Adrenal gland (tissue), 12 donors: Measurements from ENCODE around the gene HEXIM2. TPM values are rescaled to one million over a fixed set of nuclear protein-coding genes. Genes with fewer than 3 reads are reported as not detected.
A peak's percentile ranks its signal among the peaks of the same experiment; 100 is the strongest.

Experiments
- DNase-seq, 7 donors: peaks; one replicate each; pipeline ENCODE4 v3.0.0-alpha.2; 2019 to 2020
- H3K27ac ChIP-seq, 5 donors: fragments of 200-600 bp; sonication (generic) in 4 of 5; 1 replicate in 3 of 5; 2 replicates in 2 of 5; pipeline versions ENCODE4 v1.5.1 to v1.8.0; 2016 to 2020; ENCODE audit warnings: mild to moderate bottlenecking in 1 of 5
- H3K27me3 ChIP-seq: fragments of 200-600 bp; 2 replicates; pipeline ENCODE4 v1.8.0; 2021
- H3K36me3 ChIP-seq, 2 donors: fragments of 200-600 bp; replicated peaks in 1 of 2; 1 replicate in 1 of 2; 2 replicates in 1 of 2; pipeline versions ENCODE4 v1.5.1 to v1.8.0; 2018 to 2022
- H3K4me1 ChIP-seq, 2 donors: fragments of 200-600 bp; replicated peaks in 1 of 2; 1 replicate in 1 of 2; 2 replicates in 1 of 2; pipeline versions ENCODE4 v1.5.1 to v1.8.0; 2018 to 2021
- H3K4me3 ChIP-seq, 4 donors: fragments of 200-600 bp; sonication (generic) in 3 of 4; one replicate each; pipeline ENCODE4 v1.5.1; 2016 to 2018
- H3K9me3 ChIP-seq, 3 donors: fragments of 200-600 bp; sonication (generic) in 1 of 3; replicated peaks in 1 of 3; 1 replicate in 2 of 3; 2 replicates in 1 of 3; pipeline versions ENCODE4 v1.5.1 to v1.8.0; 2016 to 2021
- CTCF ChIP-seq, 6 experiments: fragments of 450-650 bp in 4 of 6; fragments of 200-600 bp in 2 of 6; sonication (generic) in 1 of 6; IDR thresholded peaks; 1 replicate in 5 of 6; 2 replicates in 1 of 6; pipeline versions ENCODE4 v1.5.1 to v1.8.0; 2016 to 2021; ENCODE audit warnings: antibody characterized with exemption in 6 of 6, mild to moderate bottlenecking in 2 of 6, moderate library complexity in 1 of 6
- POLR2A ChIP-seq, 2 donors: fragments of 450-650 bp; IDR thresholded peaks; one replicate each; pipeline ENCODE4 v1.6.1; 2017; ENCODE audit warnings: antibody characterized with exemption in 2 of 2, mild to moderate bottlenecking in 2 of 2, moderate library complexity in 1 of 2
- WGBS, 4 donors: extraction: QIAGEN DNeasy Blood & Tissue Kit in 2 of 4; methylation state at CpG; one replicate each; pipeline versions ENCODE4 v1.1.5 to v1.1.7; 2013 to 2017; 5-methylcytosine and 5-hydroxymethylcytosine counted together
- intact Hi-C, 2 donors: fragments of 100-400 bp; cut with DNase I; formaldehyde crosslinking; loops; one replicate each; pipeline versions ENCODE4 v1.14.1 to v1.15.0; 2022 to 2023
- polyA plus RNA-seq, 3 donors: library from polyadenylated mRNA; stranded (reverse); fragments of 200-250 nt in 2 of 3; fragments of 350-450 nt in 1 of 3; fragmentation: Illumina TruSeq in 1 of 3; extraction: RNeasy Lipid Tissue Mini Kit (QIAGEN cat#74804) in 1 of 3; gene quantifications; one replicate each; pipeline ENCODE4 v1.2.3, GENCODE V29; 2013 to 2014
- total RNA-seq, 9 donors: library from RNA; depleted of rRNA in 4 of 9; stranded (reverse); fragments of >200 nt in 4 of 9; fragments of 120-200 nt in 1 of 9; fragmentation: NEBNext Ultra II Directional in 1 of 9; extraction: Animal tissue kit (Norgen Biotek cat#: 25700) in 1 of 9; gene quantifications; one replicate each; pipeline versions ENCODE4 v1.1.0 to v1.2.4, GENCODE V29; 2013 to 2023
- donor health status: healthy with polysubstance abuse.
- donor health status: Bipolar disorder and iron deficiency.
- donor health status: DM: yes; HTN: yes; CAD: no.
- donor health status: DM: no; HTN: no; CAD: no.
- donor health status: DM: no; HTN: no; CAD: no.
- donor health status: DM: yes; HTN: yes; CAD: no.

Gene HEXIM2
- total and polyA plus RNA-seq, 12 donors = 4.5 to 28.1 (median 15.9) TPM

DNA sequence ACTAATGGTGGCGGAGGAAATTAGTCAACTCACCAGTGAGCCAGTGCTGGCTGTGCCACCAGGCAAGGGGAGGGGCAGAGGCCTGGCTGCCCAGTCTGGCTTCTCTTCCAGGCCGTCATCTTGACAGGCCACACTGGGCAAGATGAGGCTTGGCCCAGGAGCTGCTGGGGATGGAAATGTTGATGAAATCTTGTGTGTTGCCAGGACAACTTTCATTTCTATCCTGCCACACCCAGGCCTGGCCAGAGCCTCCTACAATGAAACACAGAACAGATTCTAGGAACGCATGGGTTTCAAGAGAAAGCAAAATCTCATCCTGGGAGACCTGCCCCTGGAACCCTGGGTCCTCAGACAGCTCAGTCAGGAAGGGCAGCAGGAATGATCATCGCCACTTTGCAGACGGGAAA is 9.3 kb downstream of the HEXIM2 start:
- no peak for TF ChIP-seq CTCF (IDR thresholded peaks at IDR 0.05)
- no peak for TF ChIP-seq POLR2A (IDR thresholded peaks at IDR 0.05)
- DNase-seq = peak; percentile 70 to 94 (median 89)
- Histone ChIP-seq H3K36me3 (peaks cover 0 to 10% of the 10 kb centered on the region in 2 donors), H3K9me3 (no peaks in the 10 kb centered on the region), H3K4me3 (peak overlapping the region in 1 of 4 donors; percentile 52), H3K4me1 (peaks cover 23 to 37% of the 10 kb centered on the region in 2 donors), H3K27ac (peak overlapping the region in 4 of 5 donors; percentile 76 to 93 (median 84)), H3K27me3 (no peaks in the 10 kb centered on the region)
- intact Hi-C loops = no loop called here
- WGBS, 4 donors = 43 to 49% (median 46%) methylated on average over 4 to 5 of the region's 5 CpGs

DNA sequence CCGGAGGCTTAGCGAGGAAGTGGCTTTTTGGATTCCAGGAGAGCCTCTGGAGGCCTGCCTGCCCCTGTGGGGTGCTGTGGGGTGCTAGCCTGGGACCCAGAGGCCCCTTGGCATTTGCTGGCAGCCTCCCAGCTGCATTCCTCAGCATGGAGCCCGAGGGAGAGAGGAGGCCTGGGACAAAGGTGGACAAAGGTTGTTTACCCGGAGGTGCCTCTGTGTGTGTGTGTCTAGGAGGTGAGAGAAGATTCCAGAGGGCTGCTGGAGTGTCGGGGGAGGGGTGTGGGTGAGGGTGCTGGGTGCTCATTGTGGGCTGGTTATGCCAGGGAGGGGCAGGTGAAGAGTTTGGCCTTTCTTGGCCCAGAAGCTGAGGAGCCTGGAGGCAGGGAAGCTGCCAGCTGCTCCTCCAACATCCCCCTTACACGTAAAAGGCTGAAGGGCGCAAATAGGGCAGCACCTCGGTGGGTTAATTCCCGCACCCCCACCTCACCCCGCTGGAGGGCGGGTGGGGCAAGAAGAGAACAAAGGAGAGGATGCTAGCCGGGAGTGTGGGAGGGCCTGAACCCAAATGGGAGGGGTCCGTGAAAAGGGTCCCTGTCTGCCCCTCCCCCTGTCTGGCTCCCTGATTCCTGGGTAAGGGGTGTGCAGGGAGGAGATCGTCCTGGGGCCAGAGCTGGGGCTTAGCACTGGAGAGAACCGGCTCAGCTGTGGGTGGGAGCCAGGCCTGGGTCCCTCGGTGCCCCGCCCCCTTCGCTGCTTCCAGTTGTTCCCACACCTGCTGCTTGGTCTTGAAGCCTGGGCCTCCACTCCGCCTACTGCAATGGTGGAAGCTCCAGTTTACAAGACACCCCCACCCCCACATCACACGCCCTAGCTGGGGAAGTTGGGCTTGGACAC is 9.9 kb downstream of the HEXIM2 start:
- no peak for TF ChIP-seq CTCF (IDR thresholded peaks at IDR 0.05)
- peaks cover 26 to 43% of the 10 kb centered on the region in 2 donors for H3K4me1 ChIP-seq
- intact Hi-C loops = no loop called here
- peak overlapping the region in 1 of 4 donors; percentile 52 for H3K4me3 ChIP-seq
- H3K27ac ChIP-seq = peak overlapping the region; percentile 69 to 93 (median 83)
- 54 to 68% (median 62%) methylated on average over 15 to 20 of the region's 20 CpGs for WGBS, 4 donors
- peak in 3 of 7 donors; percentile 36 to 43 (median 36) for DNase-seq
- no peaks in the 10 kb centered on the region for H3K9me3 ChIP-seq
- peaks cover 0 to 10% of the 10 kb centered on the region in 2 donors for H3K36me3 ChIP-seq
- no peaks in the 10 kb centered on the region for H3K27me3 ChIP-seq

DNA sequence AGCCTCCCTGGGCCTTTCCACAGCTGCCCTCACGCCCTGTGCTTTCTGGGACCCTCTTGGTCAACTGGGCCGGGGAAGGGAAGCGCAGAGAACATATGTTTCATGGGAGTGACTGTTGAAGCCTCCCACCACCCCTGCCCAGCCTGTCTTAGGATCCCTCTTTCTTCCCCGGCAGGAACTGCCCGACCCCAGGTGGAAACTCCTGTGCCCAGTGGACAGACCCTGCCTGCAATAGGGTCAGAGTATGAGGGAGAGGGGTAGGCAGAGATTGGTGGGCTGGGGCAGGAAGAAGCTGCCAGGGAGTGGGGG is 10.5 kb downstream of the HEXIM2 start:
- Histone ChIP-seq H3K4me1 (peaks cover 26 to 43% of the 10 kb centered on the region in 2 donors), H3K36me3 (peaks cover 0 to 10% of the 10 kb centered on the region in 2 donors), H3K9me3 (no peaks in the 10 kb centered on the region), H3K27me3 (no peaks in the 10 kb centered on the region), H3K27ac (peak overlapping the region; percentile 69 to 93 (median 83)), H3K4me3 (peak overlapping the region in 1 of 4 donors; percentile 52)
- WGBS, 4 donors = 79 to 93% (median 82%) methylated on average over 5 of the region's 5 CpGs
- intact Hi-C loops = no loop called here
- no peak for TF ChIP-seq POLR2A (IDR thresholded peaks at IDR 0.05)
- no peak for TF ChIP-seq CTCF (IDR thresholded peaks at IDR 0.05)
- DNase-seq = no peak

DNA sequence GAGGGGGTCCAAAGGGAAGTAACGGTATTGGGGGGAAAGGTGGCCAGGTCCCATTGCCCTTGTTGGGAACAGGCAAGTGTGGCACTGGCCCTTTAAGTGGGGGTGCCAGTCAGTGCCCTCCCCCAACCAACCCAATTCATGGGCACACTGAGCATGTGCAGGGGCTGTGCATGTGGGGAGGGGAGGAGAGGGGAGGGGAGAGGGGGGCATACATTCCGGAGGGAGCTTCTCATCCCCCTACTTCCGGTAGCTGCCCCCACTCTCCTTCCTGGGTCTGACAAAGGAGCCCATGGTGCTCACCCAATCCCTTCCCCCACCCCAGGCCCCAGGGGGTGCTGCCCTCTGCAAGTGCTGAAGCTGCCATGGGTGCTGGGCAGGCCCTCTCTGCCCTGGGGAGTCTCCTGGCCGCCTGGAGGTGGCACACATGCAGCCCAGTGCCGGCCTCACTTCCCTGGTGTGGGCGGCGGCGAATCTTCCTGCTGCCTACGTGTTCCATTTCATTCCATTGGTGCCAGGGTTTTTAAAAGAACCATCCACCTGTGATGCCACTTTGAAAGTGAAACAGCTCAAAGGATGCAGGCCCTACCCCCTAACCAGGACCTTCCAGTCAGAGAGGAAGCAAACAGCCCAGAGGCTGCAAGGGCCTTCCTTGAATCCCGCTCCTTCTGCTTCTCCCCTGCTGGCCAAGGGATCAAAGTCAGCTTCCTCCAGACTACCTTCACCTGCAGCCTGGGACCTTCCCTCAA is 11.0 kb downstream of the HEXIM2 start:
- intact Hi-C loops = no loop called here
- WGBS, 4 donors = 16 to 37% (median 22%) methylated on average over 8 to 10 of the region's 10 CpGs
- DNase-seq = peak; percentile 80 to 91 (median 87)
- Histone ChIP-seq H3K4me1 (peaks cover 26 to 43% of the 10 kb centered on the region in 2 donors), H3K9me3 (no peaks in the 10 kb centered on the region), H3K4me3 (peak overlapping the region in 3 of 4 donors; percentile 6 to 52 (median 25)), H3K36me3 (peaks cover 0 to 10% of the 10 kb centered on the region in 2 donors), H3K27me3 (no peaks in the 10 kb centered on the region), H3K27ac (peak overlapping the region; percentile 69 to 93 (median 83))
- TF ChIP-seq CTCF (IDR thresholded peaks at IDR 0.05) = peak in 3 of 6 experiments; percentile 12 to 18 (median 18)
- TF ChIP-seq POLR2A (IDR thresholded peaks at IDR 0.05) = peak; percentile 24 to 68
